ENCODE results near the gene BMP15. TPM values are rescaled to one million over a fixed set of nuclear protein-coding genes. Genes with fewer than 3 reads are reported as not detected.

The BMP15 gene
- total RNA-seq, 2 donors from 2014 or later = not detected

DNA sequence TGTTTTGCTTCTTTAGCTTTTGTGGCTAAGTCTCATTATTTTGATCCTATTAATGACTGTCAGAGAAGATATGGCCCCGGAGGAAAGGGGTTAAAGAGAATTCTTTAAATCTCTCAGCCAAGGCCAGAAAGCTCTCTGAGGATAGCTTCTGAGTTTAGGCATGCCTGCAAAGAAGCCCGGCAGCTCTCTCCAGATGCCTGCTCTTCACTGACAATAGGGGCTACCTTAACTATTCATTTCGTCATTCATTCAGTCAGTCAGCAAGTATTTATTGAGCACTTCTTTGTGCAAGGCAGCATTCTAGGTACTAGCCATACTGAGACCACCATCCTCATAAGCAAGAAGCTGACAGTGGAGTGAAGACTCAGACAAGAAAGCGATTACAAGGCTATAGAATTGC, 34.0 kb upstream of the BMP15 start:
- TF ChIP-seq, protein P1, sequence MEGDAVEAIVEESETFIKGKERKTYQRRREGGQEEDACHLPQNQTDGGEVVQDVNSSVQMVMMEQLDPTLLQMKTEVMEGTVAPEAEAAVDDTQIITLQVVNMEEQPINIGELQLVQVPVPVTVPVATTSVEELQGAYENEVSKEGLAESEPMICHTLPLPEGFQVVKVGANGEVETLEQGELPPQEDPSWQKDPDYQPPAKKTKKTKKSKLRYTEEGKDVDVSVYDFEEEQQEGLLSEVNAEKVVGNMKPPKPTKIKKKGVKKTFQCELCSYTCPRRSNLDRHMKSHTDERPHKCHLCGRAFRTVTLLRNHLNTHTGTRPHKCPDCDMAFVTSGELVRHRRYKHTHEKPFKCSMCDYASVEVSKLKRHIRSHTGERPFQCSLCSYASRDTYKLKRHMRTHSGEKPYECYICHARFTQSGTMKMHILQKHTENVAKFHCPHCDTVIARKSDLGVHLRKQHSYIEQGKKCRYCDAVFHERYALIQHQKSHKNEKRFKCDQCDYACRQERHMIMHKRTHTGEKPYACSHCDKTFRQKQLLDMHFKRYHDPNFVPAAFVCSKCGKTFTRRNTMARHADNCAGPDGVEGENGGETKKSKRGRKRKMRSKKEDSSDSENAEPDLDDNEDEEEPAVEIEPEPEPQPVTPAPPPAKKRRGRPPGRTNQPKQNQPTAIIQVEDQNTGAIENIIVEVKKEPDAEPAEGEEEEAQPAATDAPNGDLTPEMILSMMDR (IDR thresholded peaks at IDR 0.05) = no peak
- Histone ChIP-seq H3K27me3 (peaks cover 3% of the 10 kb centered on the region), H3K27ac (no peak overlapping the region), H3K4me1 (no peaks in the 10 kb centered on the region), H3K4me3 (no peak overlapping the region), H3K36me3 (no peaks in the 10 kb centered on the region), H3K9ac (ENCODE audit: low read depth in 2 of 2, low read length in 2 of 2) (no peak overlapping the region), H3K9me3 (no peaks in the 10 kb centered on the region)
- DNase-seq = no peak
- intact Hi-C loops (cut with DNase I) = no loop called here

DNA sequence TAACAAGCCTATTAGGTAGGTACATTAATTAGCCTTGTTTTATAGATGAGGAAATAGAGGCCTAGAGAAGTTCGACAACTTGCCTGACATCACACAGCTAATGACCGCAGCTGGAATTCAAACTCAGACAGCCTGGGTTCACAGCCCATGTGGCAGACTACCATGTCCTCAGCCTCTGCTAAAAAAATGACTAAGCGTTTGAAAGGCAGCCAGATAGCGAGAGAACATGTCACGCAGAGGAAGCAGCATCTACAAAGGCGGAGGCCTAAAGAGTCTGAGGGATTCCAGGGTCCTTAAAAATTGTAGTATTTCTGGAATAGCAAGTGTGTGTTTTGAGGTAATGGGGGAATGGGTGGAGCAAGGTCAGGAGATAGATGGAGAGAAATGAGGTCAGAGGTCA, 33.2 kb upstream of the BMP15 start:
- intact Hi-C loops (cut with DNase I) = no loop called here
- no peak overlapping the region for H3K4me3 ChIP-seq
- no peak overlapping the region for H3K27ac ChIP-seq
- no peaks in the 10 kb centered on the region for H3K4me1 ChIP-seq
- no peak for DNase-seq
- no peak overlapping the region for H3K9ac ChIP-seq (ENCODE audit: low read depth in 2 of 2, low read length in 2 of 2)
- no peaks in the 10 kb centered on the region for H3K9me3 ChIP-seq
- TF ChIP-seq, protein P1 (IDR thresholded peaks at IDR 0.05) = no peak
- no peaks in the 10 kb centered on the region for H3K36me3 ChIP-seq
- no peaks in the 10 kb centered on the region for H3K27me3 ChIP-seq

DNA sequence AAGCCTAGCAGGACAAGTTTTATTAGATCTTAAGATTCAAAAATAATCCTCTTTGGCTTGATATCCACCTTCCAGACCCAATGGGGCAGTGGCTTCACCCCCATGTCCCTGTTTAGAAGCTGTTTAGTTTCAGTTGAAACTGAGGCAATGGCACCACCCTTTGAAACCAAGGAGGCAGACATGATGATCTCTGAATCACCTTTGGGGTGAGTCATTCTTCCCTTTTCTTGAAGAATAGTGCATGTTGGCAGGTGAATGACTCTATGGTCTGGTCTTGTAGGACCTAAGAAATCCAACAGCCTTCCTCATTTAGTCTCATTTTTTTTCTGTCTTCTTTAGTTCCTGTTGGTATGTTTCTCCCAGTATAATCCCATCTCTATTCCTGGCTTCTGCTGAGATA, 29.5 kb upstream of the BMP15 start:
- H3K4me1 ChIP-seq = no peaks in the 10 kb centered on the region
- intact Hi-C loops (cut with DNase I) = no loop called here
- no peaks in the 10 kb centered on the region for H3K9me3 ChIP-seq
- DNase-seq = no peak
- TF ChIP-seq, protein P1 (IDR thresholded peaks at IDR 0.05) = no peak
- no peak overlapping the region for H3K27ac ChIP-seq
- H3K27me3 ChIP-seq = no peaks in the 10 kb centered on the region
- H3K9ac ChIP-seq (ENCODE audit: low read depth in 2 of 2, low read length in 2 of 2) = no peak overlapping the region
- H3K36me3 ChIP-seq = no peaks in the 10 kb centered on the region
- H3K4me3 ChIP-seq = no peak overlapping the region

DNA sequence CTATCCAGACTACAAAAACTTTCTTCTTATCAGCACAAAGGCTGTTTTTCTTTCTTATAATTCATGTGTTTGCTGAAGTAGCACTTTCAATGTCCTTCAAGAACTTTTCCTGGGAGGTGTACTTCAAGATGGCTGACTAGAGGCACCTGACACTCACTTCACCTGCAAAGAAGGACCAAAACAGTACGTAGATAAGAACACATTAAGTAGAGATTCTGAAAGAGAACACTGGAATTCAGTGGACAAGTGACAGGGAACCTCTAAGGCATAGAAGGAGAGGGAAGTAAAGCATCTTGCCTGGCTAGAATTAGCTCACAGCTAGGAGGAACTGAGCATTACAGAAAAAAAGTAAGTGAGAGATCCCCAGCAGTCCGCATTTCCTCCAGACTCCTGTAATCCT, 21.7 kb upstream of the BMP15 start:
- TF ChIP-seq, protein P1 (IDR thresholded peaks at IDR 0.05) = no peak
- Histone ChIP-seq H3K9ac (ENCODE audit: low read depth in 2 of 2, low read length in 2 of 2) (no peak overlapping the region), H3K27me3 (no peaks in the 10 kb centered on the region), H3K9me3 (no peaks in the 10 kb centered on the region), H3K4me3 (no peak overlapping the region), H3K4me1 (no peaks in the 10 kb centered on the region), H3K27ac (no peak overlapping the region), H3K36me3 (no peaks in the 10 kb centered on the region)
- intact Hi-C loops (cut with DNase I) = no loop called here
- DNase-seq = no peak

DNA sequence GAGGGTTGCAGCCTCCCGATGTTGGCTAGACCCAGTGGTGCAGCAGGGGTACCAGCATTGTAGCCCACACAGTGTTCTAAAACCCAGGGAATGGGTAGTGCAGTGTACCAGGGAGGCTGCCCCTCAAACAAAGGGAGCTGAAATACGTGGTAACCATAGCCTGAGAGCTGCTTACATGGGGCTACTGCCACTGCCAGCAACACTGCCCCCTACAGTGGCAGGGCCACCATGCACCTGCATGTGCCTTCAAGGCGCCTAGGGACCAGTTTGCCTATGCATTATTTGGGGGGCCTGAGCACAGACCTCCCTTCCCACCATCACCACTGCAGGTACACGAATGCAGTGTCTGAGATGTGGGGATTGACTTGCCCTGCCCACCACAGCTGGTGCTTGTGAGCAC, 21.0 kb upstream of the BMP15 start:
- intact Hi-C loops (cut with DNase I) = no loop called here
- H3K4me1 ChIP-seq = no peaks in the 10 kb centered on the region
- H3K9ac ChIP-seq (ENCODE audit: low read depth in 2 of 2, low read length in 2 of 2) = no peak overlapping the region
- H3K27me3 ChIP-seq = no peaks in the 10 kb centered on the region
- H3K9me3 ChIP-seq = no peaks in the 10 kb centered on the region
- no peak overlapping the region for H3K4me3 ChIP-seq
- DNase-seq = no peak
- no peaks in the 10 kb centered on the region for H3K36me3 ChIP-seq
- no peak overlapping the region for H3K27ac ChIP-seq
- TF ChIP-seq, protein P1 (IDR thresholded peaks at IDR 0.05) = no peak

DNA sequence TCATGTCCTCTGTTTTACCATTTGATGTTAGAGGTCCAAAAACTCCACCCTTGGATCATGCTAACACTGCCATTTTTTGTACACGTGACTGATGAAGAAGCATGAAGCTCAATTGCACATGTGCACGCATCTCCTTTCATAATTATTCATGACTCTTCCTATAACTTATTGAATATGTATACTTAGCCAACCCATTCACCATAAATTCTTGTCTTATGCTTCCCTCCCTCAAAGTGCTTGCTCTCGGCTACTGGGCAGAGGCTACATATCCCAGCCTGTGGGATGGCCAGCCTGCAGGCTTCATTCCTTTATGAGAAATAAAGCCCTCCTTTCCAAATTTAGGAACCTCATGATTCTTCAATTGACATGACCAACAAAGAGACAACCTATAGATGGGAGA, 17.5 kb upstream of the BMP15 start:
- H3K9me3 ChIP-seq = no peaks in the 10 kb centered on the region
- TF ChIP-seq, protein P1 (IDR thresholded peaks at IDR 0.05) = no peak
- H3K4me3 ChIP-seq = no peak overlapping the region
- H3K27ac ChIP-seq = no peak overlapping the region
- no peak for DNase-seq
- no peaks in the 10 kb centered on the region for H3K4me1 ChIP-seq
- H3K9ac ChIP-seq (ENCODE audit: low read depth in 2 of 2, low read length in 2 of 2) = no peak overlapping the region
- intact Hi-C loops (cut with DNase I) = no loop called here
- no peaks in the 10 kb centered on the region for H3K36me3 ChIP-seq
- no peaks in the 10 kb centered on the region for H3K27me3 ChIP-seq

Measured in colonic mucosa (tissue), 4 donors.